GM18520 (cell line): Measurements from ENCODE around the gene TMC6.

ENCODE experiments used
- ATAC-seq: cut with Tn5 transposase; IDR thresholded peaks from one replicate; pipeline ENCODE4 v1.9.1; 2021; ENCODE audit not compliant: unreplicated experiment

Gene TMC6

GRCh38 chr17:78111727-78112517, 16.6 kb downstream of the TMC6 start:
- ATAC-seq, result no peak

DNA sequence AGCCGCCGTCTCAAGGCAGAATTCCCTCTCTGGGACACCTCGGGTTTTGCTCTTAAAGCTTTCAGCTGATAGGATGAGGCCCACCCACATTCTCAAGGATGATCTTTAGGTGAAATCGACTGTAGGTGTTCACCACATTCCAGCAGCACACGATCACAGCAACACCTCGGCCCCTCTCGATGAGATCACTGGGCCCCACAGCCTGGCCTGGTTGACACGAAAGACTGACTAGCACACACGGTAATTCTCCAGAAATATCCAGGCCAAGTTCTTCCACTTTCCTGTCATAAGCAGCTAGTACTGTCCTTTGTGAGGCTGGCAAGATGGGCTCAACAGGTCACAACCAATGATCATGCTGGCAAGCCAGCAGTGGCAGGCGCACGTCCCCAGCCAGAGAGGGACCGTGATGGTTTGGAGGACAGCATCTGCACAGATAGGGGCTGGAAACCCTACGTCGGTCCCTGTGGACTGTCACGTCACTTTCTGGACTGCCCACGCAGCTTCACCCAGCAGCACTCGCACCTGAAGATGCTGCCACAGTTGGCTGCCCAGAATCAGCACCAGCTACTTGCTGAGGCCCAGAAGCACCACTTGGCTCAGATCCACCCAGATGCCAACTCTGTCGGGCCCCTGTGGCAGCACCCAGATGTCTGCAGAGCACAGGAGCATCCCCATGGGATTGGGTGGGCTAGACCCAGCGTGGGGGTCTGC, 17.4 kb downstream of the TMC6 start:
- no peak for ATAC-seq

DNA sequence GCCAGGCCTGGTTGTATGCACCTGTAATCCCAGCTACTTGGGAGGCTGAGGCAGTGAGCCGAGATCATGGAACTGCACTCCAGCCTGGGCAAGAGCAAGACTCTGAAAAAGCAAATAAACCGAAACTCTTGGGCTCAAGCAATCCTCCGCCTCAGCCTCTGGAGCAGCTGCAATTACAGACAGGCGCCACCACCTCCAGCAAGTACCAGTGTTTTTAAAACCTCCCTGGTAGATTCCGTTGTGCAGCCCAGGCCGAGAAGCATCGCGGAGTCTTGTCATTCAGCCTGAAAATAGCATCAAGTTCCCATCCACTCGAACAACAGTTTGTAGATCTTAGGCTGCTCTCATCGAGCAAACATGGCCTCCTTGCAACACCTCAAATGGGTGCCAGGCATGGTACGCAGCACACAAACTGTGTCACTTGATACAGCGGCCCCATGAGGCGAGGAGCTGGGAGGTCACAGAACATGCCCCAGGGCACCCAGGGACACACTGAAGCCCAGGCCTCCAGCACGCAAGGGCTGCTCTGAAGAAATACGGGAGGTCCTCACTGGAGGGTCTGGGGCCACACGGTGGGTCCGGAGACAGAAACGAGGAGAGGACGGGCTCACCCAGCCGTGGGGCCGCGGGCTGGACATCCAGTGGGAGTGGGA, 18.1 kb downstream of the TMC6 start:
- no peak for ATAC-seq

DNA sequence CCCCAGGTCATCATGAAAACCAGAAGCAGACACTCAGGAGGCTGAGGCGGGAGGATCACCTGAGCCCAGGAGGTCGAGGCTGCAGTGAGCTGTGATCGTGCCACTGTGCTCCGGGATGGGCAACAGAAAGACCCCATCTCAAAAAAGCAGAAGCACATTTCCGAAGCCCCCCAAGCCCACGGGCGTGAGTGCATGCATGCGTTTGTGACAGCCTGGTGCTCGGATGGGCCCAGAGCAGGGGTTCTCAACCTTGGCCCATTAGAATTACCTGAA, 19.1 kb downstream of the TMC6 start:
- ATAC-seq, result no peak

DNA sequence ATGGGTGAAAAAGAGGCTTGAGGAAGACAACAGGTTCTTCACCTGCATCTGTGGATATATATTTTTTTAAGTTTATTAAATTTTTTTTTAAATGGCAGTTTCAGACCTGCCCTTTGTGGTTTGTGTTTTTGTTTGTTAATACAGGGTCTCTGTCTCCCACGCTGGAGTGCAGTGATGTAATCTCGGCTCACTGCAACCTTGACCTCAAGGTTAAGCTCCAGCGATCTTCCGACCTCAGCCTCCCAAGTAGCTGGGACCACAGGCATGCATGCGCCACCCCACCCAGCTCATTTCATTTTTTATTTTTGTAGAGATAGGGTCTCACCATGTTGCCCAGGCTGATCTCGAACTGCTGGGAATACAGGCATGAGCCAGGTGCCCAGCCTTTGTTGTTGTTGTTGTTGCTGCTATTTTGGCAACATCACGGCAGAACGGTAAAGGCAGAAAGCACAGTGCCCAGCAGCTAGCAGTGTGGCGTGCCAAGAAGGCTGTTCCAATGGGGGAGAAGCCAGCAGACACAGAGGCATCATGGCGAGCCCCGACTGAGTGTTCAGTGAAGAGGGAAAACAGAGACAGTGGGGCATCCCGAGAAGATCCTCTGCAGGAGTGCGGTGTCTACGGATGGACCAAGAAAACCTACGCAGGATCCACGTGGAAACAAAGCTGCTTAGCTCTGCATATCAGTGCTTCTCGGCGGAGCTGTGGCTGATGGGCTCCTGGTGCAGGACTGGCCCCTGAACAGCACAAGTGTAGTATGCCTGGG, 19.6 kb downstream of the TMC6 start:
- ATAC-seq, result no peak

DNA sequence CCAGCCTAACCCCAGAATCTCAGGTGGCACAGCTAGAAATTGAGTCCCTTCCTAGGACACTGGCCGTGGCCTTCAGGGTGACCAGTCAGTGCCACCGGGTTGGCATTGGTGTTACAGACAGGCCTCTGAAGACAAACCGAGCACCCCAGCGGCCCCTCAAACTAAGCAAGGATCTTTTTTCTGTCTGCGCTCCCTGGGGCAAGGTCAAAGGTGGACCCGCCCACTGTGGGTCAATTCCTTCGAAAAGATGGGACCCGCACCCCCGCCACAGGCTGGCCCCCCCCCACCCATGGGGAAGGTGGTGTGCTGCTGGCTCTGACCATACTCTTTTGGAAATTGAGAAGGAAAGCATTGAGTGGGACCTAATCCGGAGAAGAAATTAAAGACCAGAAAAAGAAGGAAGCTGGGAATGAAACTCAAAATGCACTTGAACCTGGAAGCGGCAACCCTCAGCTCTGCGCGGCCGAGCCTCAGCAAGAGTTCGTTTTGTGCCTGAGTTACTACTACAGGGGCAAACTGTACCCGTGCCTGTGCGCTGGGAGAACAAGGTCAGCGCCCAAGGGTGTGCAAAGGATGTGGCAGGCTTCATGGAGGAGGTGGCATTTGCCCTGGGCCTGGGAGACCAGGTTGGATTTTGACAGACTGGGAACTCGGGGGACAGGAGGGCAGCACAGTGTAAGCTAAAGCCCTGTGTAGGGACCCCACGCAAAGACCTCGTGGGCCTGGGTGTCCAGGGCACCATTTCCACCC, 20.4 kb downstream of the TMC6 start:
- no peak for ATAC-seq

- ATAC-seq, result no peak
Observed at GRCh38 chr17:78107457-78107856, 21.1 kb downstream of the TMC6 start.

- ATAC-seq, result no peak
Observed at GRCh38 chr17:78106211-78106610, 22.3 kb downstream of the TMC6 start.

GRCh38 chr17:78105551-78105950, 23.0 kb downstream of the TMC6 start:
- no peak for ATAC-seq

DNA sequence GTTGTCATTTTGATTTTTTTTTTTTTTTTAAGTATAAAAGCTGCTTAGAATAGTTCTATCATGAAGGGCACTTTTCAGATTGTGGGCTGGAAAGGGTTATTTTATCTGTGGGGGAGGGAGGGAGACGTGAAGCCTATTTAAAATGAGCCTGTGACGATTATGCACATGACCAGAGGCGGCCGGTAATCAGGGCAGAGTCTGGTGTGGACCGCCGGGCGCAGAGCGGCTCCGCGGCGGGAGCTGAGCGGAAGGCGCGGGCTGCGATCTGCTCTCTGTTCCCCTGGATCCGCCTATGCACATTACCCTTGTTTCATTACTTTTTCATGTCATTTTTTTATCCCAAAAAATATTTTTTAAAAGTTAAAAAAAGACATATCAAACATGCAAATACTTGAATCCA, 23.5 kb downstream of the TMC6 start:
- no peak for ATAC-seq

DNA sequence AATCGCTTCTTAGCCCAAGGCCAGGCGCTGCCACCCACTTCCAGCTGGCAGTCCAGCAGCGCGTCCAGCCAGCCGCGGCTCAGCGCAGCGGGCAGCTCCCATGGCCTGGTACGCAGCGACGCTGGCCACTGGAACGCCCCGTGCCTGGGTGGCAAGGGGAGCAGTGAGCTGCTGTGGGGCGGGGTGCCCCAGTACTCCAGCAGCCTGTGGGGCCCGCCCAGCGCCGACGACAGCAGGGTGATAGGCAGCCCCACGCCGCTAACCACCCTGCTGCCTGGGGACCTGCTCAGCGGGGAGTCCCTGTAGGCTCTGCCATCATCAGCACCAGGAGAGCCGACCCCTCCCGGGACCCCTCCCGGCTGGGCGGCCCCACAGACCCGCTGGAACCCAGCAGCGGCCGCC, 24.0 kb downstream of the TMC6 start:
- no peak for ATAC-seq

GRCh38 chr17:78103311-78103710, 25.2 kb downstream of the TMC6 start:
- no peak for ATAC-seq

DNA sequence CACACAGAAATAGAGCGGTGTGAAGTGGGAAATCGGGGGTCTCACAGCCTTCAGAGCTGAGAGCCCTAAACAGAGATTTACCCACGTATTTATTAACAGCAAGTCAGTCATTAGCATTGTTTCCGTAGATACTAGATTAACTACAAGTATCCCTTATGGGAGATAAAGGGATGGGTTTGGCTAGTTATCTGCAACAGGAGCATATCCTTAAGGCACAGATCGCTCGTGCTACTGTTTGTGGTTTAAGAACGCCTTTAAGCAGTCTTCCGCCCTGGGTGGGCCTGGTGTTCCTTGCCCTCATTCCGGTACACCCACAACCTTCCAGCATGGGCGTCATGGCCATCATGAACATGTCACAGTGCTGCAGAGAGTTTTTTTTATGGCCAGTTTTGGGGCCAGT, 27.0 kb downstream of the TMC6 start:
- ATAC-seq, result no peak

- no peak for ATAC-seq
Observed at GRCh38 chr17:78101112-78101511, 27.4 kb downstream of the TMC6 start.

DNA sequence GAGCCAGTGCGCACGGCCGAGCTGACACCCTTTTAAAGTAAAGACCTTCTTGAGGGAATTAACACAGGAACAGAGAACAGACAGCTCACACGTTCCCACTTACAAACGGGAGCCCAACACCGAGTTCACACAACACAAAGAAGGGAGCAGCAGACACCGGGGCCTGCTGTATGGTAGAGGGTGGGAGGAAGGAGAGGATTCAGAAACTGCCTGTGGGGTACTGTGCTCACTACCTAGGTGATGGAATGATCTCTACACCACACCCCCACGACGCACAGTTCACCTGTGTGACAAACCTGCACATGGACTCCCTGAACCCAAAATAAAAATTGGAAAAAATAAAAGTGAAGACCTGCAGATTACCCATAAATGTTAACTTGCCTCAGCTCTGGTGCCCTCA, 32.5 kb downstream of the TMC6 start:
- ATAC-seq, result no peak

DNA sequence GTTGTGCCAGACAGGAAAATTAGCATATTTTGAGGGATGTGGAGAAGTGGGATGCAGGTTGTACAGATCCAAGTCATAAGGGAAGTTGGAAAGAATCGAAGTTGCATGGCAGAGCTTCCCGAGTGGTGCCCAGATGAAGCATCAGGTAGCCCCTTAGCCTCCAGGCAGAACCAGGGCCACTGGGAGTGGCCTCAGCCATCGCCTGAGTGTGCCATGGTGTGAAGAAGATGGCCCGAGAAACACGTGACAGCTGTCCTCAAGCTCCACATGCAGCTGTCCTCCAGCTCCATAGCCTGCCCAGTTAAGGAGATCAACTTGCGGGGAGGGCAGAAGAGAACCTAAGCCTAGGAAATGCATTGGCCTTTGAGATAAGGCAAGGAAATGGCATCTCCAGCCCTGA, 33.5 kb downstream of the TMC6 start:
- no peak for ATAC-seq

- no peak for ATAC-seq
Observed at GRCh38 chr17:78092794-78093324, 35.7 kb downstream of the TMC6 start.

DNA sequence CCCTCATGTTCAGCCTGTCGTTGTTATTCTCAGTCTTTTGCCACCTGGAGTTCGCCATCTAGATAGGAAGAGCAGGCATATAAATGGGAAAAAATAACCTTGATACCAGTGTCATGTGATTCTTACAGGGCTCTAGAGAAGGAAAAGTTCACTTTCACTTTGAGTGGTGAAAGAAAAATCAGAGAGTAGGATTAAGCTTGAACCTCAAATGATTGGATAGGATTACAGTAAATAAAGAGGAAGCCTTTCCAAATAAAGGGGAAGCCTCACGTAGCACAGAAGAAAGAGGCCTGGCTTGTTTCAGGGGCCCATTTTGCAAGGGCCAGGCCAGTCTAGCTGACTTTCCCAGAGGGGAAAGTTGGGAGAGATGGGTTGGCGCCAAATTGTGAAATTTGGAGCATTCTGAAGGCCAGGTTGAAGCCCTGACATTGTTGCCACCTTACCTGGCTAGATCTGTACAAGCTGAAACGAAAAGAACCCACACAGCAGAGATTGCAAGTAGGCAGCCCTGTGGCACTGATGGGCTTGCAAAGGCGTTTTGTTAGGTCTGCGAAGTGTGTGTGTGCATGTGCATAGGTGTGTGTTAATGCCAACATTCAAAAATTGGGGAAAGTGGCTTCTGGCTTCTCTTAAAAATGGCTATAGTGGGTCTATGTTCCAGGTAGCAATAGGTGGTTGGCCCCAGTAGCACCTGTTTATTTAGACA, 38.8 kb downstream of the TMC6 start:
- ATAC-seq, result no peak

- ATAC-seq, result no peak
Observed at GRCh38 chr17:78088529-78088928, 40.0 kb downstream of the TMC6 start.

- no peak for ATAC-seq
Observed at GRCh38 chr17:78086740-78087139, 41.8 kb downstream of the TMC6 start.
